Measurements from ENCODE around the gene SWSAP1.

Gene SWSAP1

DNA sequence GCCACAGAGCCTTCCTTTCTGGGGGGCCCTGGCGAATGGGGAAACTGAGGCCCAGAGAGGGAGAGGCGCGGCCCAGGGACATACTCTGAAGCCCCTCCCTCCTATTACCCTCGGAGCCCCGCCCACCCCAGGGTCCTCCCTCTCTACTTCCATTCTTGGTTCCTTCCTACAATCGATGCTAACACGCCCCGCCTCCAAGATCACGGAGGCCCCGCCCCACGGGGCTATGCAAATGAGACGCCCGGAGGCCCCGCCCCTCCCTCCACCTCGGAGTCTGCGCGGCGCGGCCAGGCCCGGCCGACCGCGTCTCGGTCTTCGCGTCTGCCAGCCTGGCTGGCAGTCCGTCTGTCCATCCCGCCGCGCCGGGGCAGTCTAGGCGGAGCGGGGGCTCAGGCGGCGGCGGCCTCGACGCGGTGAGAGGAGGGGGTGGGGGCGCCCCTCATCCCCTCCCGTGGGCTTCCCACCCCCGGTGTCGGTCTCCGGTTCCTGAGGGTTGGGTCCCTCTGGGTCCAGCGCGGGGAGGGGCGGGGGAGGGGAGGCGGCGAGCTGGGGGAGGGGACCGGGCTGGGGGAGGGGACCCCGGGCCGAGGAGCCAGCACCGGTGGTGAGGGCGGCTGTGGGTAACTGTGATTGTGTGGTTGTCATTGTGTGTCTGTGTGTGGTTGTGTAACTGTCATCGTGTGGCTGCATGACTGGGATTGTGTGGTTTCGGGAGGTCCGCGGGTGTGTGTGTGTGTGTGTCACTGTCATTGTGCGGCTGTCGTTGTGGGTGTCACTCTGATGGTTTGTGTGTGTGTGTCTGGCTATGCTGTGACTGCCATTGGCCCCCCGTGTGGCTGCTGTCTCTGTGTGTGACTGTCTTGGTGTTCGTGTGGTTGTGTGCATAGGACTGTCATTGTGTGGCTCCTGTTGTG lies 19.0 kb upstream of the SWSAP1 start, which contains the start of gene PLPPR2:
Gene PLPPR2 (plus strand): TSS at position 273 of the 914 bp plus-strand sequence. CDS start 2,242 bp downstream, outside the sequence.
- peak; percentile 85 for DNase-seq

DNA sequence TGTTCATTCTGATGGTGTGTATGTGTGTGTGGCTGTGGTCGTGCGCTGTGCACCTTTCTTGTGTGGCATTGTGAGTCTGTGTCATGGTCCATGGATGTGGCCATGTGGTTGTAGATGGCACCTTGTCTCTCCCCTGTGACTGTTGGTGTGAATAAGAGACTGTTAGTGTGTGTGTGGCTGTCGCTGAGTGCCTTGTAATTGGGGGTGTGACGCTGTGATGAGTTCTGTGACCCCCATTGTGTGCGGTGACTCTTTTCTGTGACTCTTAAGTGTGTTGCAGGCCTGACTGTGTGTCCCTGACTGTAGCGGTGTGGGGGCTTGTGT lies 18.4 kb upstream of the SWSAP1 start:
- DNase-seq: no peak

DNA sequence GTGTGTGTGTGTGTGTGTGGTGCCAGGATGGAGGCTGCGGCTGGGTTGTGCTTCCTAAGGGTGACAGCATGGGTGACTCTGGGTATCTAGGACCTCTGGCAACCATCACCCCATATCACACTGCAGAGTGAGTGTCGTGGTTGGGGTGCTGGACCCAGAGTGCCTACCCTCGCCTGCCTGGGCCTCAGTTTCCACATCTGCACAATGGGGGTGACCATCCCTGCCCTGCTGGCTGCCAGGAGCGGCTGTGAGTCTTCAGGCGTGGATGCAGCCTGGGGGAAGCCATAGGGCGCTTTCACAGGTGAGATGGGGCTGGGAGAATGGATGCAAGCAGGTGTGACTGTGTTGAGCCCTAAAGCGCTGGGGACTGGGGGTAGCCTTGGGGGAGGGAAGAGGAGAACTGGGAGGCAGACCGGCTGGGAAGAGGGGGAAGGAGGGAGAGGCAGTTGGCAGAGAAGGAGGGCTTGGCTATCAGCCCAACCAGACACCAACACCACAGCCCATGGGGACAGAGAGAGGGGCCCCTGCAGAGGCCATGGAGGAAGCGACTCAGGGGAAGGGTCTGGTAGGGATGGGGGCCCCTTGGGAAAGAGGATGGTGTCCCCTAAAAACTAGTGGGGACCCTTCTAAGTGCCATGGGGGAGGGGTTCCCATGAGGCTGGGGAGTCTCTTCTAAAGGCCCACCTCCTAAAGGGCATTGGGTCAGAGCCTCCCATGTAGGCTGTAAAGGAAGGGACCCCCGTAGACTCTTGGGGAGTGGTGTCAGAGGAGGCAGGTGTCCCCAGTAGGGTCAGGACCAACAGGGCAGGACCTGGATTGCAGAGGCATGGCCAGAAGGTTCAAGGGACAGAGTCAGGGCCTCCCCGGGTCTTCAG lies 17.6 kb upstream of the SWSAP1 start:
- no peak for DNase-seq

DNA sequence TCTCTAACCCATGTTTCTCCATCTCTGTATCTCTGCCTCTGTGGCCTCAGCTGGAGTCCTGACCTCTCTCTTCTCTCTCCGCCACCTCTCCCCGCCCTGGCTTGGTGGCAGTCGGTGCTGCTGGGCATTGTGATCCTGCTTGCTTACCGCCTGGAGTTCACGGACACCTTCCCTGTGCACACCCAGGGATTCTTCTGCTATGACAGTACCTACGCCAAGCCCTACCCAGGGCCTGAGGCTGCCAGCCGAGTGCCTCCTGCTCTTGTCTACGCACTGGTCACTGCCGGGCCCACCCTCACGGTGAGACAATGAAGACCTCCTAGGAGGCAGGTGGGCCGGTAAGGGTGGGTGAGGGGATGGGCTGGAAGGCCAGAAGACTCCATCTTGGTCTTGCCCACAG lies 15.0 kb upstream of the SWSAP1 start:
- no peak for DNase-seq

DNA sequence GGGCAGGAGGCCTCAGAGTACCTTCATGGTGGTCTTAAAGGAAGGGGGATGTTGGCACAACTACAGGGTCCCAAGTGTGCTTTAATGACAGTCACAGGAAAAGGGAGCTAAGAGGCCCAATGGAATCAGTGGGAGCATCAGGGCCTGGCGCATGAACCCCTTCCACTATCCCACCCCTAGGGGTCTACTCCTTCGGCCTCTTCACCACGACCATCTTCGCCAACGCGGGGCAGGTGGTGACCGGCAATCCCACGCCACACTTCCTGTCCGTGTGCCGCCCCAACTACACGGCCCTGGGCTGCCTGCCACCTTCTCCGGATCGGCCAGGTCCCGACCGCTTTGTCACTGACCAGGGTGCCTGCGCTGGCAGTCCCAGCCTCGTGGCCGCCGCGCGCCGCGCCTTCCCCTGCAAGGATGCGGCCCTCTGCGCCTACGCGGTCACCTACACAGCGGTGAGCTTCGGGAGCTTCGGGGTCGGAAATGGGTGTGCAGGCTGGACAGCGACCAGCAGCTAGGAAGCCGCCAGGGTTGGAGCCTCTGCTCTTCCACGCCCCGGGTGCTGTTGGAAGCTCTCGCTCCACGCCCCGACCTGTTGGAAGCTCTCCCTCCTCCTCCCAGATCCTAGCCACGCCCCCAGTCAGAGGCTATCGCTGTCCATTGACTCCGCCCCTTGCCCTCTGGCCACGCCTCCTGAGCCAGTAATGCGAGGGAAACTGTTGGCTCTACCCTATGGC lies 13.3 kb upstream of the SWSAP1 start:
- DNase-seq: no peak

DNA sequence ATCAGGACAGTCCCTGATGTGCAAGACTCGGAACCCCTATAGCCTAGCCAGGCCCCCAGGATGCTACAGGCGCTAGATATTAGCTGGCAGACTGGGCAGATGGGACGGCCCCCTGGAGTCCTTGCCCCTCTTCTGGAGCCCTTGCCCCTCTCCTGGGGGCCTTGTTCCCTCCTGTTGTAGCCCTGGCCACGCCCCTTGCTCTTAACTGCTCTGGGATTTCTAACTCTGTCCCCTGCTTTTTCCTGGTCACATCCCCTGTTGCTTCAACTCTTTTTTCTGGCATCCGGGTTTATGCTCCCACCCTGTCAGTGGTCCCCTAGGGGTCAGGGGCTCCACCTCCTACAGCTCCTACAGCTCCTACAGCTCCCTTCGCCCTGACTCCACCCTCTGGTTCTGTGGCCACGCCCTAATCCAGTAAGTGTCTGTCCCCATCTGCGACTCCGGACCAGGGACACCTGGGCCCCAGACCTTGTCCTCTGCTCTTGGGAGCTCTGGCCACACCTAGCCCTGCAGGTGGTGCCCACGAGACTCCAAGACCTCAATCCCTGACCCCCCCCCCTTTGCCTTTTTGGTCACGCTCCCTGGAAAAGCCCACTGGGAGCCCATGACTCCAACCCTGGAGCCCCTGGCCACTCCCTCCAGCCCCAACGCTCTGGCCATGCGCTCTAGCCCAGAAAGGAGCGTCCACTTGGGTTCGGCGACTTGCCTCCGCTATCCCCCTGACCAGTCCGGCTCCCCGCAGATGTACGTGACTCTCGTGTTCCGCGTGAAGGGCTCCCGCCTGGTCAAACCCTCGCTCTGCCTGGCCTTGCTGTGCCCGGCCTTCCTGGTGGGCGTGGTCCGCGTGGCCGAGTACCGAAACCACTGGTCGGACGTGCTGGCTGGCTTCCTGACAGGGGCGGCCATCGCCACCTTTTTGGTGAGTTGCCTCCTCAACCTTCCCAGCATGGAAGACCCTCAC lies 12.4 kb upstream of the SWSAP1 start:
- no peak for DNase-seq

DNA sequence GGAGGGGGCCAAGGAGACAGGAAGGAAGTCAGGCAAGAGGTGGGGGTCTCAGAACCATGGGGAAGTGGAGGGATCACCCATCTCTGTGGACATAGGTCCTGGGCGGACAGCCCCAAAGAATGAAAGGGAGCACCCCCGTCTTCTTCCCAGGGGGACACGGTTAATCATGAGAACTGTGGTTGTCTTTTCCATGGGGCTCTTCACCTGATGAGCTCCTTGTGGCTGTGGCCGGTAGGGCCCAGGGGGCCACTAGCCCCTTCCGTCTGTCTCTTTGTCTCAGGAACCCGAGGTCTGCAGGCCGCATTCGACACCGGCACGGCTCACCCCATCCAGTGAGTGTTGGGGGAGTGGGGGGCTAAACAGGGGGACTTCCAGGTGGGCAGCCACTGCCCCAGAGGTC lies 10.6 kb upstream of the SWSAP1 start:
- DNase-seq: no peak

DNA sequence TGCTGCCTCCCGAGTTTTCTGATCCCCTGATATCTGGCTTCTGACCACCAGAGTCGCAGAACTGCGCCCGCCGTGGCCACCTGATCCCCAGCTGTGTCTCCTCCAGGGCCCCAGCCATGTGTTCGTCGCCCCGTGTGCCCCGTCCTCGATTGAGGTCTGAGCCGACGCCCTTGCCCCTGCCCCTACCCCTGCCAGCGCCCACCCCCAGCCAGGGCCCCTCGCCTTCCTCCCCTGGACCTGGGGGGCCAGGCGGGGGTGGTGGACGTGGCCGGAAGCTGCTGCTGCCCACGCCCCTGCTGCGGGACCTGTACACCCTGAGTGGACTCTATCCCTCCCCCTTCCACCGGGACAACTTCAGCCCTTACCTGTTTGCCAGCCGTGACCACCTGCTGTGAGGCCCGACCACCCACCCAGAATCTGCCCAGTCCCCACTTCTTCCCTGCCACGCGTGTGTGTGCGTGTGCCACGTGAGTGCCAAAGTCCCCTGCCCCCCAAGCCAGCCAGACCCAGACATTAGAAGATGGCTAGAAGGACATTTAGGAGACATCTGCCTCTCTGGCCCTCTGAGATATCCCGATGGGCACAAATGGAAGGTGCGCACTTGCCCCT lies 10.1 kb upstream of the SWSAP1 start:
- DNase-seq: no peak

DNA sequence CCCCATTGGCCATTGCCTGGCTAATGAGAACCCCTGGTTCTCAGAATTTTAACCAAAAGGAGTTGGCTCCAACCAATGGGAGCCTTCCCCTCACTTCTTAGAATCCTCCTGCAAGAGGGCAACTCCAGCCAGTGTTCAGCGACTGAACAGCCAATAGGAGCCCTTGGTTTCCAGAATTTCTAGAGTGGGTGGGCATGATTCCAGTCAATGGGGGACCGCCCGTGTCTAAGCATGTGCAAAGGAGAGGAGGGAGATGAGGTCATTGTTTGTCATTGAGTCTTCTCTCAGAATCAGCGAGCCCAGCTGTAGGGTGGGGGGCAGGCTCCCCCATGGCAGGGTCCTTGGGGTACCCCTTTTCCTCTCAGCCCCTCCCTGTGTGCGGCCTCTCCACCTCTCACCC lies 9.5 kb upstream of the SWSAP1 start:
- no peak for DNase-seq

DNA sequence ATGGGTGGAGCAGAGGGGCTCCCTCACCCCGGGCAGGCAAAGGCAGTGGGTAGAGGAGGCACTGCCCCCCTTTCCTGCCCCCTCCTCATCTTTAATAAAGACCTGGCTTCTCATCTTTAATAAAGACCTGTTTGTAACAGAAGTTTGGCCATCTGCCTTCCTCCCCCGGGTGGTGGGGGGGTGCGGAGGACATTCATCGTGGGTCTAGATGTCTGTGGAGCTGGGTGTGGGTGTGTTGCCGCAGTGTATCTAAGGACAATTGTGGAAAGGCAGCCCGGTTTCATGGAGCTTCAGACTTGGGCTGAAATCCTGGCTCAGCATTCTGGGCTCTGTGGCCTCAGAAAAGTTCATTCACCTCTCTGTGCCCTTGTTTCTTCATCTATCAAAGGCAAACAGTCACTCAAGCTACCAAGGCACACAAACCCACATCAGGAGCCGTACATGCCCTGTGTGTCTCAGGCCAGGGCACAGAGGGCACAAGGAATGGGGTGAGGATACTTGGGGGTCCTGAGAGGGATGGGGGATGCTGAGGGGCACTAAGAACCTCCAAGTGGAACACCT lies 8.8 kb upstream of the SWSAP1 start:
- no peak for DNase-seq

DNA sequence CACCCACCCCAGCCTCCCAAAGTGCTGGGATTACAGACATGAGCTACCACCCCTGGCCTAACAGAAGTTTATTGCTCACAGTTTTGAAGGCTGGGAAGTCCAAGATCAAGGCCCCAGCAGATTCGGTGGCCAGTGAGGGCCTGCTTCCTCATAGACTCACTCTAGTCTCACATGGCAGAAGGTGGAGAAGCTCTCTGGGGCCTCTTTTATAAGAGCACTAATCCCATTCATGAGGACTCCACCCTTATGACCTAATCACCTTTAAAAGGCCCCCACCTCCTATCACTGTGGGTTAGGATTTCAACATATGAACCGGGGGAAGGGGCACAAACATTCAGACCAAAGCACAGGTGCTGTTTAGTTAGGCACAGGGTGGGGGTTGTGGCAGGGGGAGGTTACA lies 6.9 kb upstream of the SWSAP1 start:
- no peak for DNase-seq

DNA sequence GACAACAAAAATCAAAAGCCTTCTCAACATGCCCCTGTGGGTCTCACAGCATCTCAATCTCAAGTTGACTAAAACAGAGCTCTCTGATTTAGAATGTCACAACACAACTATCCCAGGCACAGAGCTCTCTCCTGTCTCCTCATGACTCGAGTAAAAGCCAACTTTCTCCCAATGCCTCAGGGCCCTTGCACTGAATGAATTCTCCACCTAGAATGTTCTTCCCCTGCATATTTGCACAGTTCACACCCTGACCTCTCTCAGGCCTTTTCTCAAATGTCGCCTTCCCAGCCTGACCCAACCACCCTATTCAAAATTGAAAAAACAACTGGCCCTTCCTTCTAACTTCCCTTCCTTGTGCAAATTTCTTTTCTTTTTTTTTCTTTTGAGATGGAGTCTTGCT lies 3.7 kb upstream of the SWSAP1 start:
- no peak for DNase-seq

DNA sequence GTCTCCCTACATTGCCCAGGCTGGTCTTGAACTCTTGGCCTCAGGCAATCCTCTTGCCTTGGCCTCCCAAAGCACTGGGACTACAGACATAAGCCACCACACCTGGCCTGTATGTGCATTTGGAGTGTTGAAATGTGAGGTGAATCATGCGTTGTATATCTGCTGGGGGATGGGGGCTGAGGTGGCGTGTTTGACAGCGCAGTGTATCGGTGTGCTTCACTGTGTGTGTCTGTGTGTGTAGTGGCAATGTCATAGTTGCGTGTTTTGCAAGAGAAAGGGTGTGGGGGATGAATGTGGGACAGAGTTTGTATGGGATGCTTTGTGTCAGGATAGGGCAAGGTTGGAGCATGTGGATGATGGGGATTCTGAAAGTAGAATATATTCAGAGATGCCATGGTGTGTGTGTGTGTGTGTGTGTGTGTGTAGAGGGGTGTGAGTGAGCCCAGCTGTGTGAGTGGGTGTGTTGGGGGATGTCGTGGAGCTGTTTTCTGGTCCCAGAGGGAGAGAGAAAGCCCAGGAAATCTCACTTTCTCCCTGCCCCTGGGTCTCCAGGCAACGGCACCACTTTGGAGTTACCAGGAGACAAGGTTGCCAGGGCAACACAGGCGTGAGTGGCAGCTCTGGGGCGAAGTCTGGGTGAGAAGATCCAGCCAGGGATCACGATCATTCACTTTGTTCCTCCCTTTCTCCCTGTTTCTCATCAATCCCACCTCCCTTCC lies 1.1 kb upstream of the SWSAP1 start:
- DNase-seq: peak; percentile 55

DNA sequence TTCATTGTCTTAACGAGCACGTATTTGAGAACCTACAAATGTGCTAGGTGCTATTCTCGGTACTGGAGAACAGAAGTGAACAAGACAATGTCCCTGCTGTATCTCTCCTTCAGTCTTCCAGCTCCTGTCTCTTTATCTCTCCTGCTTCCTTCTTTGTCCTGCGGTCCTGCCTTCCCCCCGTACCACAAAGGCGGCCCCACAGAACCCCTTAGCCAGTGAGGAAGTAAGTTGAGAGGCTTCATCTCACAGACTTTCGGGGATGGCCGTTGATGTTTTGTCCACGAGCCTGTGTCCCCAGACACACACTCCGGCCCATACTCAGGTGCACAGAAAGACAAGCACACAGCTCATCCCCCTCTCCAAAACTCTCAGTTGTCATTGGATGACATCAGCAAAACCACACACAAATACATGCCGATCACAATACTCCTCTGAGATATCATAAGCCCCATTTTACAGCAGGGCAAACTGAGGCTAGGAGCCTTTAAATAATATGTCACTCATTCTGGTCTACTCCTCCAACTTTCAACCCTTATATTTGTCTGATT lies 507 bp upstream of the SWSAP1 start:
- no peak for DNase-seq

DNA sequence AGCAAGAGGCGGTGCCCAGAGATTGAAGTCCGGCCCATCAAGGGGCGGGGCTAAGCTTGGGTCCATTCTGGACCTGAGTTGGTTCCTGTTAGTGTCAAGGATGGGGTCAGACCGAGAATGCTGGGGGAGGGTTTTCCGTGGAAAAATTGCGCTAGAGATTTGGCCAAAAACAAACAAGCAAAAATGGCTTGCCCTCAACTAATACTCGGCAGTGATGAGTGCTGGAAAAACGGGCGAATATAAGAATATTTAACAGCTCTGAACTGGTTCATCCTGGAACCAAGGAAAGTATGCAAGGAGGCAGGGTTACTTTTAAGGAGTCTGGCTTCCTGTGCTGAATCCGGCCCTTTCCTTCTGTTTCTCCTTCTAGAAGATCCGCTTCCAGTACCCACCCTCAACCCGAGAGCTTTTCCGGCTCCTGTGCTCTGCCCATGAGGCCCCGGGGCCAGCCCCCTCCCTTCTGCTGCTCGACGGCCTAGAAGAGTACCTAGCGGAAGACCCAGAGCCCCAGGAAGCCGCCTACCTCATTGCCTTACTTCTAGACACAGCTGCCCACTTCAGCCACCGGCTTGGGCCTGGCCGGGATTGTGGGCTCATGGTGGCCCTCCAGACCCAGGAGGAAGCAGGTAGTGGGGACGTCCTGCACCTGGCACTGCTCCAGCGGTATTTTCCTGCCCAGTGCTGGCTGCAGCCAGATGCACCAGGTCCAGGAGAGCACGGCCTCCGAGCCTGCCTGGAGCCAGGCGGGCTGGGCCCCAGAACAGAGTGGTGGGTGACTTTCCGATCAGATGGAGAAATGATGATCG lies 880 bp downstream of the SWSAP1 start:
- peak; percentile 61 for DNase-seq

DNA sequence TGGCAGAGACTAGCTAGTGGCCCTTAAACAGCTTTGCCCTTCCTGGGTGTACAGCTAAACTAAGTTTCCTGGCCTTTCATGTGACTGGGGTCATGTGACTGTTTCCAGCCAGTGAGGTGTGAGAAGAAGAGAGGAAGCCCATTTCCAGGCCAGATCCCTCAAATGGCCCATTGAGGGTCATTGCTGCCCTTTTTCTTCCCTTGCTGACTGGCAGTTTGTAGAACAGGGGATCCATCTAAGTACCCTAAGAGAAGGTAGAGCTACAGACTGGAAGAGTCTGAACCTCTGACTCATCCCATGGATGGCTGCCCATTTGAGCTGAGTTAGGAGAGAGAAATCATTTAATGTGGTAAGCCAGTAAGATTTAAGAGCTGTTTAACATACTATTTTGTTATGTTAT lies 2.8 kb downstream of the SWSAP1 start:
- DNase-seq: no peak

DNA sequence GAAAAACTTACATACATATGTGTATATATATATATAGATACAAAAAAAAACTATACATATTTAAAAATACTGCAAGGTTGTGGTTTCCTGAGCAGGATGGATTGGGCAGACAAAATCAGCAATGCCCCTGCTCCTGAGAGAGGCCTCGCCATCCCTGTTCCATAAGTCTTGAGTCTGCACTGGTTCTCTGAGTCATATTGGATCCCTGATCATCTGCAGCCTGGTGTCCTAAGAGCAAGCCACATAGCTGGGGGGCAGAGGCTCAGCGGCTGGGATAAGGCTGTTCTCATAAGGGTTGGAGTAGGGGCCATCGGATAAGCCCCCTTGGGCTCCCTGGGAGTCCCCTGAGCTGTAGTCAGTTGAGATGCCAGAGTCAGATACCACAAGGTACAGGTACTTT lies 3.3 kb downstream of the SWSAP1 start:
- no peak for DNase-seq

DNA sequence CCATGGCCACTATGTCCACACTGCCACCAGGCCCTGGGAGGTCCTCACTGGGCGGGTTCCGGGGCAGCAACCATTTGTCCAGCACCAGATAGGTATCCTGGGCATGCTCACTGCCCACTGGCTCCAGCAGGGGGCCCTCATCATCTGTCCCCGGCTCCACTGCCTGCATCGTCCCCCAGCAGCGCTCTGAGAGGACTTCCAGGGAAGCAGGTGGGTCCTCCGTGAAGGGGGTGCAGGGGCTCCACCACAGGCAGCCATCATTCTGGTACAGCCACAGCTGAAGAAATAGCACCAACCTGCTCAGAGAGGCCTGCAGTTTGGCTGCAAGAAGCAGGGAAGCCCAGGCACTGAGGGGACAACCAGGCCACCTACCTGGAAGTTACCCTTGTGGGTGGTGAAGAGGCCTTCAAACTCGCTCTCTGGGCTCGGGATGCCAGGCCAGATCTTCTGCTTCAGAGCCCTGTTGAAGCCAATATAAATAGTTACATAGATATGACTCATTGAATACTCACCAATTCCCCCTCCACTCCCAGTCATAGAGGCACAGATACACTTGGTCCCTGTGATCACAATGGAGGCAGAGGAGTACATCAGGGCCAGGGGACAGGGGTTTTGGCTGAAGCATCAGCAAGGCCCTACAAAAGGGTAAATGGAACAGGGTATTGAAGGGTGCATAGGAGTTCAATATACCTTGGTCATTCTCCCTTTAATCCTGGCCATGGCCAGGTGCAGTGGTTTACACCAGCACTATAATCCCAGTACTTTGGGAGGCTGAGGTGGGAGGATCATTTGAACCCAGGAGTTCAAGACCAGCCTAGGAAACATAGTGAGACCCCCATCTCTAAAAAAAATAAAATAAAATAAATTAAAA lies 4.1 kb downstream of the SWSAP1 start:
- DNase-seq: peak; percentile 10

Data from NCI-H1092 treated with DMSO at 0.1 percent for 48 hours (cell line).